ENCODE measurements around the gene MLLT3.

MLLT3 gene

DNA sequence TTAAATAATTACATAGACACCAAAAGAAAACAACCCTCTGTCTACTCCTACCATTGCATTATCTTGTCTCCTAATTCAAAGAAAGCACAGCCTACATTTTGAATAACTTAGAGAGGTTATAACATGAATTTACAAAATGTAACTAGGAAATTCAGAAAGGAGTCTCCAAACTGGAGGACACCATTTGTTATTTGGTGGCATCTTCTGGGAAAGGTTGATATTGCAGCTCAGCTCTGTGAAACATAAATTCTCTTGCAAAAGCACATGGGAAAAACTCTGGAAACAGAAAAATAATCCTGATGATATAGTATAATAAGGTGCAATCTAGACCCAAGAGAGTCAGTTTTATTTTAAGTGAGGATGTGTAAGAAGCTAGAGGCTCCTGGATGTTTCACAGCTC, 215.3 kb downstream of the MLLT3 start:
- no peak for DNase-seq

DNA sequence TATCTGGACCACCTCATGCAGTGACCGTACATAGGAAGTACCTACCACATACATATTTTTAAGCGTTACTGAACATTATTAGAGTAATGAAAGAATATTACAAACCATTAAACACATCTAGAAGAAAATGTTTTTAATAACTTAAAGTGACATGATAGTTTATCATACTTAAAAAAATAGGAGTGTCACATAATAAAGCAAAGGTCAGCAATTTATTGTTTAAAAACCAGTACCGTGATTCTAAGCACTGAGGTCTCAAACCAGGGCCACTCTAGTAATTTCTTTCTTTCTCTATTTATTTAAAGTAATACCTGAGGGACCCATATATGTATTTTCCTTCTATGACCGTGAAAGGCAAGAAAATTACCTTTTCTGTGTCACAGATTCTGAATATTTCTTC, 216.0 kb downstream of the MLLT3 start:
- no peak for DNase-seq

DNA sequence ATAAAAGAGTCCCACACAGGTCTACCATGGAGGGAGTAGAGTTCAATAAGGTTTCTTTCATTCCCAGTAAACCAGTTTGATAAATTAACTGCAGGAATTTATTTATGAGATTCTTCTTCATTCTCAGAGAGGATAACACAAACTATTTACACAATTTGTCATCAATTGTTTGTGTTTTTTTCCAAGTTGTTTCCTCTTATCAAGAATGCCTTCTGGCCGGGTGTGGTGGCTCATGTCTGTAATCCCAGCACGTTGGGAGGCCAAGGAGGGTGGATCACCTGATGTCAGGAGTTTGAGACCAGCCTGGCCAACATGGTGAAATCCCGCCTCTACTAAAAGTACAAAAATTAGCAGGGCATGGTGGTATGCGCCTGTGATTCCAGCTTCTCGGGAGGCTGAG, 216.7 kb downstream of the MLLT3 start:
- DNase-seq: no peak

DNA sequence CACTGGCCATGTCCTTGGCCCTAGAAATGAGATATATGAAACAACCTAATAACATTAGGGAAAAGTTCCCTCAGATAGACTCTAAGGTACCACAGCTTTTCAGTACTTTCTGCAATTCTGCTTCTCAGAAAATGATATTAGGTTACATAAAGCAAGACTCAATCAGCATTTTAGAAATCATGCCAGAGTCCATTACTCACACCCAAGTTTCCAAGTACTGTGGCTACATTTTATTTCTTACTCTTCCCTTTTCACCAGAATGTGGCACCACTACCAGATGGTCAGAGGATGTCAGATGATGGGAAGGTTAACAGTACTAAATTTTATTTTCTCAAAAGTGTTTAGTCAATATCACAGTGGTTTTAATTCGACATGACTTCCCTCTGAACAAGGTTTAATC, 217.2 kb downstream of the MLLT3 start:
- no peak for DNase-seq

DNA sequence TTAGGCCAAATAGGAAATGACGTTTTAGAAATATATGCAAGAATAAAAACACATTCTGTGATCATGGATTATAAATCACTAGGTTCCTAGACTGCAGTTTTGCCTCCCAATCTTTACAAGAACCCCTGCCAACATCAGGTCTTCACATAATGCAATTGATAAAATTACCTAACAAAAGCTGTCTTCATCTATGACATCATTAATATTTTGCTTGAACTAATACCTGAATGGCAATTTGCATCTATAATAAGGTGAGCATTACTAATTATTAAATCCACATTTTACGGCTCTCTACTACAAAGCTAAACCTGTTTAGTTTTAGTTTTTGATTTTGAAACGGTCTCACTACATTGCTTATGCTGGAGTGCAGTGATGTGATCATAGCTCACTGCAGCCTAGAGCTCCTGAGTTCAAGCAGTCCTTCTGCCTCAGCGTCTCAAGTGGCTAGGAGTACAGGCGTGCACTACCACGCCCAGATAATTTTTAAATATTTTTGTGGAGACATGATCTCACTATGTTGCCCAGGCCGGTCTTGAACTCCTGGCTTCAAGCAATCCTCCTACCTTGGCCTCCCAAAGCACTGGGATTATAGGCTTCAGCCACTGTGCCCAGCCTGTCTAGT, 218.0 kb downstream of the MLLT3 start:
- no peak for DNase-seq

DNA sequence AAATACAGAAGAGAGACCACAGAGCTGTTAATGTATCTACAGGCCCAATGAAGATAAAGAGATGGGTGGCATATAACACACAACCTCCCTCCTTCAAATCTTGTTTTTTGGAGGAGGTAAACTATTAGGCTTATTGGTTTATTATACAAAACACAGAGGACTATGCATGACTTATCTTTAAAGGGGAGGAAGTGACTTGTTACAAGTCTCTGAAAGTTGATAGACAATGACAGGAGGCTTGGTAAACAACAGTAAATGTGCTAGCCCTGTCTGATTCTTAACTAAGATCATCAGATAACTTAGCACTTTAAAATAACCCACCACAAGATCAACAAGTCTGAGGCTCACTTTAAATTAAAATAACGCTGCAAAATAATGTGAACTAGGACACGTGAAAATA, 219.0 kb downstream of the MLLT3 start:
- DNase-seq: no peak

DNA sequence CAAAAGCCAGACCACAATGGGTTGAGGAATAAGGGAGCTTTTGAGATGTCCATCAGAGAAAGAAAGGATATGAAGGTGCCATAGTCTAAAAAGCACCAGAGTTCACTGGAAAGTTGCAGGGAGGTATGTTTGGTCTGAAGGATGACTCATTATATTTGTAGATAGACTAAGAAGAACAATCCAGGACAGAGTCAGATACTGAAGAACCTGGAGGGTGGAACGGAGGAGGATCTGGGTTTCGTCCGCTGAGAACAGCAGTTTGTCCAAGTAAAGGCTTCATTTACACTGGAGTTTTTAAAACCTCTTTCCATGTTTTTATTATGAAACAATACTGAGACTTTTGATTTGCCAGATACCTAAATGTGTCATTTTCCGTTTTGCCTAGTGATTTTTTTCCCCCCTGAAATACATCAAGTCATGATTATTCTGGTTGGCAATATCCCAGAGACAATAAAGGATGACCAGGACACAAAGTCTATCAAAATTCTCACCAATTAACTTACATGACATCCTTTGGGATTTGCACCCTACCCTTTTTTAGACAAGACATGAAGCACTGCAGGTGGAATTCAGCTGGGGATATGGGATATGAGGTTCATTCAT, 219.9 kb downstream of the MLLT3 start:
- DNase-seq: no peak

DNA sequence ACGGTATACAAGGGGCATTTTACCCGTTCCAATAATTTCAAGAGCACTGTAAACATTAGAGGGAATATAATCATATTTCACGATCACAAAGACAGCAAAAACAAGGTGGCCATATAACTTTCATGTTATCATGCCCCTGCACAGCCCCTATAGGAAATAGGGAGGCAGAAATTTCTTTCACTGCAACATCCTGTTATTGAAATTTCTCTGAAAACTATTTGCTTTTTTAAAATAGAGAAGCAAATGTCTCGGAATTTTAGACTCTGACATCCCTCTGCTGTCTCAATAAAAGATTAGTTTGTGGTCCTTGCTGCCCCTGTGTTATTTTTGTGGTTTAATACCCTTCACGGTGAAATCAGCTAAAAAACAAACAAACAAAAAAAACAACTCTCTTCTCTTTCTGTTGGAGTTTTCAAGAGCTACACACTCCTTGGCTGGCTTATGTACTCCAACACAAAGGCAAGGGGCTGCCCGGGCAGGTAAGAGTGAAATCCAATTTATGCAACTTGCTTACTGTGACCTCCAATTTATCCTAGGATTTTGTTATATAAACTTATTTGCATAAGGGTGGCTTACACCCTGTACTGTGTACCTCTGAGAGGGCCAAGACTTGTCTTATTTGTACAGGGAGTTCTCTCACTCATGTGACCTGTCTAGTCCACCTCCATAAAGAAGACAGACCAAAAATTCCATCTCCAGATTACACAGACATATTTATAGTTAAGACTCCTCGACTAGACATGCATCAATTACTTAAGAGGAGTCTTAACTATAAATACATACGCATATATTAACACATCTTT, 223.6 kb downstream of the MLLT3 start:
- no peak for DNase-seq

DNA sequence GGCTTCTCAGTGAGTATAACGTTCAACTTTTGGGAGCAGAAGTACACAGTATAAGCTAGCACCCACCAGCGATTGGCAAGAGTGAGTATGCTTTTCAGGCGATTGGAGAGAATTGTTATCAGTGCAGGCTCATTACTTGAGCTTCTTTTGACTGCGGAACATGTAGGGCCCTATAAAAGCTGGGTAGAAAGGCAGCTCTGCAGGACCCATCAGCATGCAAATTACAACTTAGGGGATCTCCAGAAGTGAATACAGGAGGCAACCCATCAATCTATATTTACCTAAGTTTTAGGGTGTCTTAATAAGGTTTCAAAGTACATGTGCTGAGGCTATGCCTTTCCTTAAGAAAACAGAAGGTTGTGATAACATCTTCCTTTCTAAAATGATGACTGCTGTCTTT, 225.0 kb downstream of the MLLT3 start:
- no peak for DNase-seq

DNA sequence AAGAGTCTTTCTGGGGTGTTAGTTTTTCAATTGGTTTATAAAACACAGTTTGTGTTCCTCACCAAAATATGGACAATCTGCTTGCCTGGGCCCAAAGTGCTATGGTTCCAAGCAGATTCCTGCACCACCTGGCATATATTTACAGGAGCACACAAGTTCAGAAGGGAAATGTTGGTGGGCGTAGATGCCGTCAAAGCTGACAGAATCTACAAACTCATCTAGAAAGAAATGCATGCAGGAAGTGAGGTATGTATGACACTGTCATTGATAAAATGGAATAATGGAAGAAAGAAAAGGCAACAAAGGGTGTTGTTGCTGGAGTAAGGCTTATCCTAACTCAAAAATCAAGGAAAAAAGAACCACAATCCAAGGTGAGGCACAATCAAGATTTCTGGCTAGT, 225.8 kb downstream of the MLLT3 start:
- no peak for DNase-seq

DNA sequence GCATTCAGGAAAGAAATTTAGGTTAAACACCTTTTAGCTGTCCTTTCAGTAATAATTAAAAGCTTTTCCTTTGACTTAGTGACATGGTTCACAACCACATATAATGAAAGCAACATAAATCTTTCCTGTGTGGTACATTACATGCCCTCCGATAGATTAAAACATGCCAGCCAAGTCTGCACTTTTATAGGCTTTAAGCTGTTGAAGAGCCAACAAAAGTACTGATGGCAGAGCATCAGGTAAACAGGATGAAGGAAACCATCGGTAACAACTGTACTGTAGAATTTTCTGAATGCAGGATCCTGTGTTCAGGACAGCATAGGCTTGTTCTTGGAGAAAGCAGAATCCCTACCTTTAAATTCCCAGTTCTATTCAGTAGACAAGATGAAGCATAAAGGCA, 226.6 kb downstream of the MLLT3 start:
- no peak for DNase-seq

DNA sequence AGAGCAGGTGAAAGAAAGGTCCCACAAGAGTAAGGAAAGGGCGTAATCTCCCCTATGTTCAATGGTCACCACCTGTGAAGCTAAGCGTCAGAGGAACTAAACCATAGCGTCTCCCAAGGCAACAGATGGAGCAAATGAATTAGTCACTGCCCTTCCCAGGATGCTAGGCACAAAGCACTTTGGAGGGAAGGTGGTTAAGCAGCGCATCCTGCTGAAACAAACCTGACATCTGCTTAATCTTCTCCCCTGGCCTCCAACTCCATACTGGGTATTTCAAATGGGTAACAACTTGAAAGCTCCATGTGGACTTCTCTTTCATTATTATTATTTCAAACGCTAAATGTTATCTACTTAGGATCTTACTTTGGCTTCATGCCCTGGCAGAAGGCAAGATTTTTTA, 227.3 kb downstream of the MLLT3 start:
- DNase-seq: no peak

DNA sequence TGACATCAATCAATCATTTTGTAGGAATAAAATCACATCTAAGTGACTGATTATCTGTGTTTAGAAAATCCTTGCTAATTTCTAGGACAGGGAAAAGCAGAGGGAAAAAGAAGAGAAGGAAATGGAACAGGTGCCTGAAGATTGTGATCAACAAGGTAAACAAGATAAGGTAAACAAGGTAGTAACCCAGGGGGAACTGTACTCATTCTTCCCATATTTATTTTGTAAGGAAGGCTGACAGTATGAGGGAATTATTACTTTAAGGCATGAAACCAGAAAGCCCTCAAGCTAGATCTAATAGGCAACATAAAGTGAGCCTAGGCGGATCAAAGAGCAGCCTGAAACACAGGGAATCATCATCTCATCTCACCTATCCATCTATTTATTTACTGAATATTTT, 231.1 kb downstream of the MLLT3 start:
- DNase-seq: no peak

DNA sequence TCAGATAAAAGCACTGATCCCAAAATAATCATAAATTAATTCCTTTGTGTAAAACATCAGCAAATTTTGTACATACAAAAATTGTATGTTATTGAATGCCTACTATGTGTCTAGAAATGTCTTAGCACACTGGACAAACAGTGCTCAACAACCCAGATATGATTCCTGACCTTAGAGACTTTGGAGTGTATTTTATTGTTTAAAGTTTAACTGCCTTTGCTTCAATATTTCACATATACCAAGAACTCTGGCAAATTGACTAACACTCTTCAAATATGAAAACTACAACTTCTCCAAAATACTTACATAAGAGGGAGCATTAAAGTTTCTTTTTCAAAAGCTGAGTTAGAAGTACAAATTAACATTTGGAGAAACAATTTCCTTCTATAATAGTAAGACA, 231.9 kb downstream of the MLLT3 start:
- DNase-seq: no peak

DNA sequence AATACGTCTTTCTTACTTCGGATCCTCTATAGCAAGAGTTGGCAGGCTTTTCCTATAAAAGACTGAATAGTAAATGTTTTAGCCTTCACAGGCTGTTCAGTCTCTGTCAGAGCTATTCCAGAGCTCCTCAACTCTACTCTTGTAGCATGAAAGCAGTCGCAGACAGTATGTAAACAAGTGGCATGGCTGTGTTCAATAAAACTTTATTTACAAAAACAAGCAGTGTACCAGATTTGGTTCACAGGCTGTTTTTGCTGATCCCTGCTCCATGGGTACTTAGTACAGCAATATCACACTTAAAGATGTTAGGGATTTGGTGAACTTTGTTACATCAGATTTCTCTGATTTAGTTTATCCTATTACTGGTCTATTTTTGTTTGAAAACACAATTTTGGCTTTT, 235.2 kb downstream of the MLLT3 start:
- no peak for DNase-seq

DNA sequence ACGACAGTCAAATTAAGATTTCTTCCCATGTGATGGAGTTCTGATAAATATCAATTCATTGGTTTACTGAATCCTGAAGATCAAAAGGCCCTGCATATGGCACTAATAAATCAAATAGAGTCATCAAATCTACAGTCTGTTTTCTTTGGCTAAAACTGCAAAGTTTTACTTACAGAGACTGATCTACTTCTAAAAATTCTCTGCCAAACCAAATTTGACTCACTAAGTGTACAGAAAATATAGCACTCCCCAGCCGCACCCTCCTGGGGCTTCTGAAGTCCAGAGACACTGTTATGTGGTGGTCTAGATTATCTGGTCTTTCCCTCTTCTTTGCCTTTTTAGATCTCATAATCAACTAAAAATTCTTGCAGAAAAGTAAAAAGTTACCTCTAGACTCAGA, 237.7 kb downstream of the MLLT3 start:
- no peak for DNase-seq

DNA sequence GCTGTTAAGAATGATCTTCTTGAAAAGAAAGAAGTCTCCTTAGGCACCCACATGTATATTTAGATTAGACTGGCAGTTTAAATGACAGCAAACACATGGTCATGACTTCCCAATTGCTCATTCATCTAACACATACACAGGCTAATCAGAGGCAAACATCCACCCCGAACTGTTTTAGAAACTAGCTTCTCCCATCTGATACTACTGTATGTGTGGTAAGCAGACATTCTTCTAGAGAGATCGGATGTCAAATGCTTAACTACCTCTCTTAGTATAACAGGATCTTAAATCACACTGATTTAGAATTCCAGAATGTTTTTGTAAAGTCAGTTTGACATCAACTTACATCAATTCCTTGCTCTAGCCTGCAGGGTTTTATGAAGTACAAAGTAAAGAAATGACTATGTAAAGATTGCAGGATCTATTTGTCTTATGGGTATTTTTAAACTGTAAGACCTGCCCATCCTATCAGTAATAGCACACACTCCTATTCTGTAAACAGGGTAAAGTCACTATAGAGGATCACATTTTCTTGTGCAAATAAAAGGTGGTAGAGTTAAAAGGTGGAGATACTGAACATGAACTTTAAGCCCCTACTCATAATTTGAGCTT, 239.7 kb downstream of the MLLT3 start:
- no peak for DNase-seq

DNA sequence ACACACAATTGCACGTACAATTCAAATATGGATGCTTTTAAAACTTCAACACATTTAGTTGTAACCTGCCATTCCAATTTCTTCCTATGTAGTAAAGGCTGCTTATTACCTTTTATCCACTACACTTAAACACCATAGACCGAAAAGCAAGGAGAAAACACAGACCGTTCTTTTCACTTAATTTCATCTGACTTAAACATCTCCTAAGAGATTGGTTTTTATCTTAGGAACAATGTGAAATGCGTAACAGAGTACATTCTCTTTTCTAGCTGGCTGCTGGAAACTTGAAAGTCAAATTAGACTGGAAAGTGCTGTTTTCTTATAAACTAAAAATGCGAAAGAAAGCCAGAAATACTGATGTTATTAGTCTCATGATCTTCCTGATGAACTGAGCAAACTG, 241.8 kb downstream of the MLLT3 start:
- DNase-seq: no peak

DNA sequence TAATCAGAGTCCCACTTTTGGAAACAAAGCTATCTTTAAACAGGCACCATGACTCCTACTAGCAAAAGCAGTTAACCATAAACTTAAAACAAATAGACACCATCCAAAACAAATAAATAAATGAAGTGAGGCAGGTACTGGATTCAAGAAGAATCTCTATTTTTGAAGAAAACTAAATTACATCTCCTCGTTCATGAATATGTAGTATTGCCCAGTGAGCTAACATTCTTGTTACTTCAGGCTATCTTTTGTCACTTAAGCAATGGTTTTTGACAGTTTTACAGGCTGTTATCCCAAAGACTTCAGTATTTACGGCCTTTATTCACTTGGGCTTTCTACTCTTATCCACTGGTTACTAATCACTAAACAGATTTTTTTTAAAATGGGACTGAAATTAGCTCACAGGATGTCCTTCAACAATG, 242.5 kb downstream of the MLLT3 start:
- no peak for DNase-seq

DNA sequence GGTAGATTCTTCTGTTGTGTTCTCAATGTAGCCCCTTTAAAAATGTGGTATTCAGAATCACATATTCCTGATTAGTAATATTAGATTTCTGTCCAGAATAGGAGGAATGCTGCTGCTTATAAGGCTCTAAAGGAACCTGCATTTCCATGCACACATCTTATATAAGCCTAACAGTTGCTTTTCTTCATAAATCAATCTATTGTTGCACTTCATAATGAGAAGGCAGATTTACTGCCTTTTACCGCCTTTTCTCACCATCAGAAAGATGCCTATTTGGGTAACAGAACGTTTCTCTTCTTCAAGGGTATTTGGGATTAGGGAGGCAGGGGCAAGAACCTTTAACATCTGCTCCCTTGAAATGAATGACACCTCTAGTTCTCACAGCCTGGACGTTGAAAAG, 243.4 kb downstream of the MLLT3 start:
- DNase-seq: no peak

DNA sequence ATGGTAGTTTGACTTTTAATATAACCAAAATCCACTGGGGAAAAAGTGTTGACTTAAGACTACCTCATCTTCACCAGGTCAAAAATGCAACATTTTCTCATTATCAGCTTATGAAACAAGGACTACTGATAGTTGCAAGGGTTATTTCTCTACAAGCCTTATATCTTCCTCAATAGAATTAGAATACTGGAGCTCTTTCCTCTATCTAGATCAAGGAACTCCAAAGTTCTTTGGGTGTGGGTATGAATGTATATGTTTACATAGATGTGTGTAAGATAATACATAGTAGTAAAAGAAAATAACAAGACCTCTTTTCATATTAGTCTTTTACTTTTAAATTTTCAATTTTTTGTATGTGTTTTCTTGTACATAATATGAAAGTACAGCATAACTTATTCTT, 244.5 kb downstream of the MLLT3 start:
- DNase-seq: no peak

DNA sequence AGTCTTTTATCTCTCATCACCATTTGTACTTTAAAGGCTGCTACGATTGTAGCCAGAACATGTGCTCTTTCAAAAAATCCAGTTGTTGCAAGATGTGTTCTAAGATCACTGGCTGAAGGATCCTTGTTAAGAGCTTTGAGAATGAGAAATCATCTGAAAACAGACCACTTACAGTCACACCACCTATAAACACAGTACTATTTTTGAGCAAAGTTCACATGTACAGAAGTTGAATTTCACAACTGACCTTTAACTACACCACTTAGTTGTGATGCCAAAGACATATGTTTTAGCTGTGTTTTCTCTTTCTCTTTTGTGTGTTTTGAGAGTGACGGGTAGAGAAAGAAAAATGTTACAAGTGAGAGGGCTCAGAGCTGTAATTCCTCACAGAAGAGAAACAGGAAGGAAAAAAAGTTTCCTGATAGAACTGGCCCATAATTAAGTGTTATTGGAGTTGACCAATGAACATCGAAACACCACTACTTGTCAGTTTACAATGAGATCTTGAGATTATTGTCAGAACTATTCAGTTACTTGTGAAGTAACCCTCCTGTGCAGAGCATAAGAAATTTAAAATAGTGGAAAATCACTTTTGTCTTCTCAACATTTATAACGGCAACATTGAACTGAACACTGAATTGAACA, 245.4 kb downstream of the MLLT3 start:
- DNase-seq: no peak

DNA sequence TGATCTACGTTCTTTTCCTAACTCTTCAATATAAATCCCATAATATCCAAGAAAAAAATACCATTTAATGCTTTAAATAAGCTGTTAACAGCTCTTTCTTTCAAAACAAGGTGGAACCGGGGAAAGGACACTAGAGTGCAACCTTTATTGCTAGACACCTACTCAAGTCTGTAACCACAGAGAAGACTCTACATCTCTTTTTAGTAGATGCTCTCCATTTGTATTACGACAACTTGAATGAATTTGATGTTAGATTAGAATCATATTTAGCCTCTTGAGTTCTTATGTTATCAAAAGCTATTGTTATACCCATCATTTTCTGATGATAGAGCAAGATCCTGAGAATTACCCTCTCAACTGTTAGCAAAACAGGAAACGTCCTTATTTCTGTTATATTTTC, 246.3 kb downstream of the MLLT3 start:
- no peak for DNase-seq

DNA sequence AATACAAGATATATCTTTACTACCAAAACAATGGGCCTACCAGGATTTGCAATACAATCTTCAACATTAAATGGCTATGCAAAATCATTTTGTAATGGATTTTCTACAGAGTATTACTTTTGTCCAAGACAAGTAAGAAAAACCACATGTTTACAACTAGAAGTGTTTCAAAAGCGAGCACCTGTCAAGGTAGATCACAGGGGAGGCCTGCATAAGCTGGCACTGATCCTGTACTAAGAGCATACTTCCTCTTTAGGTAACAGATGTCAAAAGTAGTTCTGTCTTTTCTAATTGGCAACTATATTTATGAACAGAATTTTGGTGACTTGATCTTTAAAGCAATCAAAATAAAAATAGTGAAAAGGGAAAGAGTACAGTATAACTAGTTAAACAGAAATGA, 249.0 kb downstream of the MLLT3 start:
- DNase-seq: no peak
